ENCODE results near the gene NCAPH2.

The NCAPH2 gene

GRCh38 chr22:50467773-50468440, 40.1 kb upstream of the NCAPH2 start:
- no peak for DNase-seq
- Histone ChIP-seq H3K9me3 (ENCODE audit: severe bottlenecking) (no peaks in the 10 kb centered on the region), H3K36me3 (peaks cover 51% of the 10 kb centered on the region), H3K27me3 (ENCODE audit: insufficient read depth, low read depth, severe bottlenecking) (no peaks in the 10 kb centered on the region), H3K4me3 (ENCODE audit: low read depth, low read length) (no peak overlapping the region), H3K27ac (no peak overlapping the region)
- no peak for TF ChIP-seq CTCF (IDR thresholded peaks at IDR 0.05; ENCODE audit: low read depth, low read length)

GRCh38 chr22:50468626-50469025, 39.4 kb upstream of the NCAPH2 start:
- no peak for DNase-seq
- H3K27ac ChIP-seq = no peak overlapping the region
- no peak for TF ChIP-seq CTCF (IDR thresholded peaks at IDR 0.05; ENCODE audit: low read depth, low read length)
- H3K36me3 ChIP-seq = peaks cover 43% of the 10 kb centered on the region
- no peaks in the 10 kb centered on the region for H3K9me3 ChIP-seq (ENCODE audit: severe bottlenecking)
- no peaks in the 10 kb centered on the region for H3K27me3 ChIP-seq (ENCODE audit: insufficient read depth, low read depth, severe bottlenecking)
- no peak overlapping the region for H3K4me3 ChIP-seq (ENCODE audit: low read depth, low read length)

GRCh38 chr22:50469377-50470305, 38.4 kb upstream of the NCAPH2 start:
- Histone ChIP-seq H3K9me3 (ENCODE audit: severe bottlenecking) (no peaks in the 10 kb centered on the region), H3K36me3 (peaks cover 33% of the 10 kb centered on the region), H3K27ac (peak overlapping the region; percentile 26; the same call in 1 of the 2 replicates), H3K27me3 (ENCODE audit: insufficient read depth, low read depth, severe bottlenecking) (no peaks in the 10 kb centered on the region), H3K4me3 (ENCODE audit: low read depth, low read length) (no peak overlapping the region)
- TF ChIP-seq CTCF (IDR thresholded peaks at IDR 0.05; ENCODE audit: low read depth, low read length) = no peak
- peak; percentile 61 for DNase-seq

GRCh38 chr22:50470491-50470890, 37.5 kb upstream of the NCAPH2 start:
- DNase-seq = no peak
- Histone ChIP-seq H3K27ac (peak overlapping the region; percentile 26; the same call in 1 of the 2 replicates), H3K27me3 (ENCODE audit: insufficient read depth, low read depth, severe bottlenecking) (no peaks in the 10 kb centered on the region), H3K36me3 (peaks cover 26% of the 10 kb centered on the region), H3K4me3 (ENCODE audit: low read depth, low read length) (no peak overlapping the region), H3K9me3 (ENCODE audit: severe bottlenecking) (no peaks in the 10 kb centered on the region)
- TF ChIP-seq CTCF (IDR thresholded peaks at IDR 0.05; ENCODE audit: low read depth, low read length) = no peak

GRCh38 chr22:50471197-50471847, 36.7 kb upstream of the NCAPH2 start:
- TF ChIP-seq CTCF (IDR thresholded peaks at IDR 0.05; ENCODE audit: low read depth, low read length) = no peak
- no peaks in the 10 kb centered on the region for H3K27me3 ChIP-seq (ENCODE audit: insufficient read depth, low read depth, severe bottlenecking)
- H3K27ac ChIP-seq = no peak overlapping the region
- H3K9me3 ChIP-seq (ENCODE audit: severe bottlenecking) = no peaks in the 10 kb centered on the region
- DNase-seq = no peak
- H3K4me3 ChIP-seq (ENCODE audit: low read depth, low read length) = no peak overlapping the region
- peaks cover 18% of the 10 kb centered on the region for H3K36me3 ChIP-seq

Data from WERI-Rb-1 (cell line).